ENCODE data around the gene ABTB2.

Gene ABTB2

DNA sequence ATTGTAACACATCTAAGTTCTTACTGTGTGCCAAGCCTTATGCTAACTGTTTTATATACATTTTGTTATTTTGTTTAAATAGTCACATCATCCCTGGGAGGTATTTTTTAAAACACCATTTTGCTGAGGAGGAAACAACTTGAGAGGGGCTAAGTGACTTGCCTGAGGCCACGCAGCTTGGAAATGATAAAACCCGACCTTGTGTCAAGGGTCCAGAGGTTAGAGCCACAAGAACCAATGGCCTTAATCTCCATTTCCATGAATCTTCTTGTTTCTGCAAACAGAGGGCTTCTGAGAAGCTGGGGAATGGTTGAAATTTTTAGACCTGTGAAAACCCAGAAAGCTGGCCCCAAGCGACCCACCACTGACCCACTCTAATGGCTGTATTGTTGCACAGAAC, 16.7 kb downstream of the ABTB2 start:
- DNase-seq, result no peak

DNA sequence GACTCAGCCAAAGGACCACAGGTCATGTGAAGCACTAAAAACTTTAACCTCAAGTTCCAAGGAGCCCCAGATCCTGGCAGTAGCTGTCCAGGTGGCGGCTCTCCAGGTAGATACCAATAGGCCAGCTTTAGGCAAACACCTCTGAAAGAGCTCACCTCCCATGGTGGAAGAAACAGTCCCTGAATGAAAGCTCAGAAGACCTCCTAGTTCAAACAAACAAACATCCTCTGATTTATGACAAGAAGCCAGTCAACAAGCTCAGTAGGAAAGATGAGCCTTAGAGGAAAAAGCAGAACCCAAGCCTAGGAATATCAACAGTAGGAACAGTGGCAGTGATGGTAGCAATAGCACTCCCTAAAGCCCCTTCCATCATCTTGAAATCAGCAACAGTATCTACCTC, 17.2 kb downstream of the ABTB2 start:
- no peak for DNase-seq

DNA sequence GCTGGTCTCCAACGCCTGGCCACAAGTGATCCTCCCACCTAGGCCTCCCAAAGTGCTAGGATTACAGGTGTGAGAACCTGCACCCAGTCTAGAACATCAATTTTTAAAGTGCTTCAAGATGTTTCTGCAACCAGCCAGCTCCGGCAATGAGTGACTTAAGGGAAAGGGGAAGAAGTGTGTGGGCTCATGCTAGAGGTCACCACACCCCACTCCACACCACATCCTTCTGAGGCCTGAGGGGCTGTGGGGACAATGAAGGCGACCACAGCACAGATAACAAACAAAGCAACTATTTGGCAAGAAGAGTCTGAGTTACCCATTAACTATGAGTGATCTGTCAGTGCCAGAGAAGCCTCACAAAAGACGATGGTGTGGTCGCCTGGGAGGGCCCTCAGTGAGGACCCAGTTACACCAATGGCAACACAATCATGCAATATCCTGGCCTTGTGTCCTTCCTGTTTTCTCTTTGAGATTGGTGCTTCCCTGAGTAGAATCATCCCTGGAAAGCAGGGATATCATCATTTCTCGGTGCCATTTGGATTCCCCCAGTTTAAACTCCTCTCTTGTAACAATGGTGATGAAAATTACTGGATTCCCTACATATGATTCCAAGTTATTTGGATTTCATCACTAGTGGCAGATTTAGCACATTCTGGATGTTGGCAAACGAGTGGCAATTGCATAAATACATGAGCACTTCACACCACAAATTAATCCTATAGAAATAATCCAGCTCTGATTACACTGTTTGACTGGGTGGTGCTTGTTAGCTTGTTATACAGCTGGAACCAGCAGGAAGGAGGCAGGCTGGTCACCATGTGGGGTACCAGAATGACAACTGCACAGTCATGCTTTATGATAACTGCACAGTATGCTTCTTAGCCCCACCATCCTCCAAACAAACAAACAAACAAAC, 18.4 kb downstream of the ABTB2 start:
- no peak for DNase-seq

DNA sequence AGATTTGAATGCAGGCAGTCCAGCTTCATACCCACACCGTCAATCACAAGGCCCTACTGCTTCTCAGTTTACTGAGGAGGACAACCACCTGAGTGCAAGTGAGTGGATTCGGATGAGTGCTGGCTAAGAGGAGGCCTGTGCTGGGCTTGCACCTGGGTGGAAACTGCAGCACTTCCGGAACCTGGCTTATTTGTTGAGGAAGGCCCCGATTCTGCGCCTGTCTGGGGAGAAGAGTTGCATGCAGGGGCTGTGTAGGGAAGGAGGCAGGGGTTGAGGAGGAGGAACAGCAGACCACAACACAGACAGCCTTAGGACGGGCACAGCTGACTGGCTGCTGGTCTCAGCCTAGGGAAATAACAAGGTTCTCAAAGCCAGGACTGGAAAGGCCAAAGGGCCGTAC, 20.8 kb downstream of the ABTB2 start:
- no peak for DNase-seq

DNA sequence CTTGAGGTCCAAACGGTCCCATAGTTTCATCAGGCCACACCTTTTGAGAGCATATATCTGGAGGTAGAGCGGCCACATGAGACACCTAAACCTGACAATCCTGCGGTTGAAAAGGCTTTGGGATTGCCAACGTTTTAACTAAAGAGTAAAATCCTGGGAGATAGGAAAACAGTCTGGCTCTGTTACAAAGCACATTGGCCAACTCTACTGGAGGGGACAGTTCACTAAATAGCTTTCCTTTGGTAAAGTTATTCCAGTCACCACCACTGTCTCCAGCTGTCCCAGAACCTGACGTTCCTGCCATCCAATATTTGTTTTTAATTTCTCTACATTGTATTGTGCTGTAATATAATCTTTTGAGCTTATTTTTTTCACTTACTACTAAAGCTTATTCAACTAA, 22.0 kb downstream of the ABTB2 start:
- DNase-seq, result no peak

DNA sequence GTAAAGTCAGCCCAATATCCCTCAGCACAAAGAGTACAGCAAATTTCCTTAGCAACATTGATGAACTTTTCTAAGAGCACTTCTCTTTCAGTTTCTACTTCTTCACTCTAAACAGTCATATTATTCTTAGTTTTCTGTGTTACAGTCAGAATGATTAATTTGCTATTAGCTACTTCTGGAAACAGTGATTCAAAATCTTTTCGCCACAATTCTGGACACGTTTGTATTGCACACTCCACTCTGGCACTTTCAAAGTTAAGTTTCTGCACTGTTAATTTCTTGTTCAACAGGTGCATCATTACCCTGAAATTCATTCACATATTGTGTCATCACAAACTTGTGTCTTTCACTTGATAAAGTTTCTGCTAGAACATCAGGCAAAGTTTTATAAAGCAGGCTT, 22.5 kb downstream of the ABTB2 start:
- no peak for DNase-seq

DNA sequence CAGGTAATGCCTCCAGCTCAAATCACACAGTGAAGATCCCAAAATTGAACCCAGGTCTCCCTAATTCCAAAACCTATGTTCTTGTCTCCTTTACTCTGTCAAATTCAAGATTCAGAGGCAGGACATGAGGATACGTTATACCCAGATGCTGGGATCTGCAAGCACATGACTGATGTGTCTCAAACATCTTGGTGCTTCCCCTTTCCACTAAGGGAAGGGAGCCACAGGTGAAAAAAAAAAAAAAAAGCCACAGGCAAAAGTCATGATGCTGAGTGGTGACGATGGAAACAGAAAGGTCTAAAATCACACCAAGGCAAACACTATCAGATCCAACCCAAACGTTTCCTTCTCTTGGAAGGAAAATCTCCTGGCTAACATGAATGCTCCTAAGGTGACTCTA, 24.0 kb downstream of the ABTB2 start:
- DNase-seq, result no peak

DNA sequence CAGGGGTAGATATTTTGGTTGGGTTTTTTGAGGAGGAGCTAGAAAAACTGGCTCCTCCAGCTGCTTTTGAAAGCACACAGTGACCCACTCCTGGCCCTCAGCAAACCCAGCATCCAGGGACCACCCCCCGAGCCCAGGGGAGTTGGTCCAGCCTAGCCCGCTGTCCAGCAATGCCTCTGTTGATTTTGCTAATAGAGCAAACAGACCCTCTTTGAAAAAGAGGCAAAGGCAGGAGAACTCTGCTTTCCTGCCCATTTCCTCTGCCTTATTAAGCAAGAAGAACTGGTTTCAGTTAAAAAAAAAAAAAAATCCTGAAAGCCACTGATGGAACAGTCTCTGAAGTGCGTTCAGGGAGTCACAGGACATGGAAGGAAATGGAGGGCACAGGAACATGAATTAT, 25.3 kb downstream of the ABTB2 start:
- no peak for DNase-seq

DNA sequence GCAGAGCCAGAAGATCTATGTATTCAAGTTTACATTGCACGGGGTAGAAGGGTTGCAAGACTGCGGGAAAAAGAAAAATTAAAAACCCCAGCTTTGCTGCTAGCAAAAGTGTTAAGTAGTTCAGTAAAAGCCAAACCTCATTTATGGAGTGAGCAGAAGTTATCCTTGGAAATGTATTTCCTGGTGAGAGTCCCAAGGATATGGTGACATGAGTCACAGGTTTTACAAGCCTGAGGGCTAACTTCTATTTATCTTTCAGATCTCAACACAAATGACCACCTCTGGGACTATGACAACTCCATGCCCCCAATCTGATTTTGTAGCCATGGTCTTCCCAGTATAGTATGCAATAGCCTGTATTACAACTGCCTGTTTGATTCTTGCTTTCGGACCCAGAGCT, 26.1 kb downstream of the ABTB2 start:
- DNase-seq, result no peak

DNA sequence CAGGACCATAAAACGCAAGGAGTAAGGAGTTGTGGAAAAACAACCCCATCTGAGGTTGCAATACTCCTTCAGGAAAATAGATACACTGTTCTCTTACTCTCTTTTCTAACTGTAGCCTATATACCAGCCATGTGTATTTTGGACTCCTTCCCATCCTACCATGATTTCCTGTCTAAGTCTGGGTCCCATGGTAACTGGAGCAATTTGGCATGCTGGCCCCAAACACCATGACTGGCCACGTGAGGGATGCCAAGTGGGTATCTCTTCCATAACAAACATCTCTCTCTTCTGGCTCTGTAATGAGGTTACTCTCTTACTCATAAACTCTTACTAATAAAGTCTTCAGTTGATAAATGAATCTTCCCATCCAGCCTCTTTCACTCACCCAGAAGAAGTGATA, 26.5 kb downstream of the ABTB2 start:
- peak; percentile 65 for DNase-seq

DNA sequence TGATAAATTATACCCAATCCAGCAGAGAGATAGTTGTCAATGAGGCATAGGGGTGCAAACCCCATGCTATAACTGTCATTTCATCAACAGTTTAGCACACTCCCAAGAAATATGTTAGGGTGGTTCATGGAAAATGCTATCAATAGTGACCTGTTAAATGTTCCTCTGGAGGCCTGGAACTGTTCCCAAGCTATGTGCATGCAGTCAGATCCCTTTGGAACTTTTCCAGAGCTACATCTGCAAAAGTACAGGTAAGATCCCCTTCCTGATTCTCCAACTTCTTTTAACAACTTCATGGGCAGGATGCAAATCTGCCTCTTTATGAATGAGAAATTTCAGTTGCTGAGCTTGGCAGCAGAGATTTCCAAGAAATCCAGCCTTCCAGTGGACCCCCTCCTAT, 27.2 kb downstream of the ABTB2 start:
- DNase-seq, result no peak

DNA sequence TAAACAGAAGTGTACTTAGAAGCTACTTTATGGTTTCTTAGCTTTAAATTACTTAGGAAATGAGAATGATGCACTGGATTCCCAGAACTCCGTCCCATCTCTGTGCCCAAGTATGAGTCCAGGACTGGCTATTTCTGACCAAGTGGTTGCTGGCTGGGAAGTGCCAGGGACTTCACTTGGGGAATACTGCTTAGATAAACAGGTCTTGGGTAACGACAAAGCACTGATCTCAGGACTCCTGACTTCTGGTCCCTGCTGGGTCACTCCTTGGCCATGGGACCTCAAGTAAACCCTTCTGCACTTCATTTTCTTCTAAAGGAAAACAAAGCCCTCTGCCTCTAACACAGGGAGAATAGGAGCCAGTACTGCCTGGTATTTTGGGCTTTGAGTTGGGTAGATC, 27.9 kb downstream of the ABTB2 start:
- DNase-seq, result no peak

DNA sequence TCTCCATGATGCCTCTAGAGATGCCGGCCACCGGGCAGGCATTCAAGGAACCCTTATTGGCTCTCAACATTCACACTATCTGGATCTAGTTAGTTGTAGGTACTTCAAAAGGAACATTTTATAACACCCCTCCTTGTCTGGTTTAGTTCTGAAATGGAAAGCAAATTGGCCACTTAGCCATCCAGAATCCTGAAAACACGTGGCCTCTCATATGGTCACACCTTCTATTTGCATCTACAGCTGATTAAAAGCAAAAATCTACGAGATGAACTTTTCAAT, 29.2 kb downstream of the ABTB2 start:
- DNase-seq, result no peak

DNA sequence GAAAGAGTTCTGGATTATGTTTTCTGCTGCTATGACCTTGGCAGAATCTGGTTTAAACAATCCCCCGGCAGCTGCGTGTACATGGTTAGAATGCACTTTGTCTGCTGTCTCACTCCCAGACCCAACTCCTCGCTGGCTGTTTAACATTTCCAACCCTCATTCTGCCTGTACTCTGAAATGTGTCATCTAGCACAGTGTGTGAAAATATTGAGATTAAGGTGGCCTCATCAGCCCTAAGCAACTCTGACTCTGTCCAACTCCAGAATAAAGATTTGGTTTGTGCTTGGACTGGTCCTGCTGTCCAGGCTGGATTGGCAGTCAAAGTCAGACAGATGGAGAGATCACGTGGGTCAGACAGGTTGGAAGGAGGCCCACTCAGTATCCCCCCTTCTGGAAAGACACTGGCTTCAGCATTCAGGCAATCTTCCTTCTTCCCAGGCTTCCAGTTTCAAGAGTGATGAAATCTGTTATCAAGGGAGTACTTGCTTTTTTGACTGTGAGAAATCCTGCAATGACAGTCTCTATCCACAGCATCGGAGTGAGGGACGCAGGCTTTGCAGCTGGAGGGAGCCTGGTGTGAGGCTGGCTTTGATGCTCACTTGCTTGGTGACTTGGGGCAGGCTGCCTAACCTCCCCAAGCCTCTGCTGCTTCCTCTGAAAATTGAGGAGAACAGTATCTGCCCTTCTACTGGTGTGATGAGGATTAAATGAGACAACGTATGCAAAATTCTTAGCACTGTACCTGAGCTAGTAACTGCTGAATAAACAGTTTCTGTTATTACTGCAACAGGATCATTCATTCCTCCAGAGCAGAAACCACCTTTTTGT, 29.8 kb downstream of the ABTB2 start:
- peak; percentile 41 for DNase-seq

DNA sequence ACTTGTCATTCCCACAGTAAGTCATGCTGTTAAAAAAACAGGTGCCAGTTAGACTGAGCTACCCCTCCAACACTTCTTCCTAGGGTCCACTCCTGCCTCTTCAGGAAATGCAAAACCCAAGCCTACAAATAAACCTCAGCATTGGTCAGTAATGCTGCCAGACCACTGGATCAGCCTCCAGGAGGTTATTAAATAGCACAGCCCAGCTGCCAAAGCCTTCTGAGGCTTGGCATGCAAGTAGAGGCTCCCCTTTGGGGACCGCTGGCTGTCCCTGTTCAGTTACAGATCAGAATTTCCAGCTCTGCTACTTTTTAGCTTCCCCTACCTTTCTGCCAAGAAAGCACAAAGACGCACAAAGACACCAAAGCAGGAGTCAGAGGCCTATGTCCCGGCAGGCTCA, 33.3 kb downstream of the ABTB2 start:
- no peak for DNase-seq

DNA sequence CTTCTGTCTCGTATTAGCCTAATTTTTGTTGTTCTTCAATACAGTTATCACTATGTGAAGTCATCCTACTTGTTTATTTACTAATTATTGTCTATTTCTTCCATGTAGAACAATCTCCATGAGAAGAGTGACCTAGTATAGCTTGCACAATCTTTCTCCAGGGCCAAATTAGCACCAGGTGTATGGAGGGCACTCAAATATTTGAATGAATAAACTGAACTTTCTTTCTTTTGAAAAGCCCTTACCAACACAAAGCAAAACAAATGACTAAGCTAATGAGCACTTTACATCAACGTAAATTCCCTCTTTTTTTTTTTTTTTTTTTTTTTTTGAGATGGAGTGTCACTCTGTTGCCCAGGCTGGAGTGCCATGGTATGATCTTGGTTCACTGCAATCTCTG, 34.2 kb downstream of the ABTB2 start:
- DNase-seq, result no peak

DNA sequence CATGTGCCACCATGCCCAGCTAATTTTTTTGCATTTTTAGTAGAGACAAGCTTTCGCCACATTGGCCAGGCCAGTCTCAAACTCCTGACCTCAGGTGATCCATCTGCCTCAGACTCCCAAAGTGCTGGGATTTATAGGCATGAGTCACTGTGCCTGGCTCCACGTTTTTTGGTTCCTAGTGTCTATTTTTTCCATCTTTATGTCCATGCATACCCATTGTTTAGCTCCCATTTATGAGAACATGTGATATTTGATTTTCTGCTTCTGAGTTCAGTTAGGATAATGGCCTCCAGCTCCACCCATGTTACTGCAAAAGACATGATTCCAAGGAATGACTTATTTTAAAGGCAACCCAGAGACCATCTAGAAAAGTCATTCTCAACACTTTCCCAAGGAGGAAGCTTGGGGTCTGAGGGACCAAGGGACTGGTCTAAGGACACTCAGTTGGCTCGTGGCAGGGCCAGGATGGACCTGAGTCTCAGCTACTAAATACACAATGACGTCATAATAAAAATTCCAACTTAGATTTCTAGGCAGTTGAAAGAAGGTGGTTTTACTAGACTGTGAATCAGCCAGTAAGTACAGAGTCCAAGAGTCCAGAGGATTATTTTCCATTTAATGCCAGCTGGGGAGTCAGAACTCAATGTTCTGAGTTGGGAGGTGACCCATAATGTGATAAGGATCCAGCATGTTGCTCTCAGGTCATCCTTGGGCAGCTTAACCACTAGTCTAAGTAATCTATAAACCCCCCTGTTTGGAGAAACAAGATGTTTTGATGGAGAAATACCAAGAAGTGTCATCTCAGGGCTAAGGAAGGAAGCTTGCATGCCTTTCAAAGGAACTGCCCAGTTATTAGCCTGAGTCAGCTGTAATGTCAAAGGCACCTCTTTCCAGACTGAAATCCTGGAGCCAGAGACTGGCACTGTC, 39.4 kb downstream of the ABTB2 start:
- peak; percentile 31 for DNase-seq

DNA sequence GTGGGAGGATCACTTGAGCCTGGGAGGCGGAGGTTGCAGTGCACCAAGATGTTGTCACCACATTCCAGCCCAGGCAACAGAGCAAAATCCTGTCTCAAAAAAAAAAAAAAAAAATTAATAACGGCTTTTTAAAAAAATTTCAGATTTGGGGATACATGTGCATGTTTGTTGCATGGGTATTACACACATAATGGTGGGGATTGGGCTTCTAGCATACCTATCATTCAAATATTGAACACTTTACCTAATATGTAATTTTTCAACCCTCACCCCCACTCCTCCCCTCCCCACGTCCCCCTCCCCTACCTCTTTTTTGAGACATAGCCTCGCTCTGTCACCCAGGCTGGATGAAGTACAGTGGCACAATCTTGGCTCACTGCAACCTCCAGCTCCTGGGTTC, 40.1 kb downstream of the ABTB2 start:
- DNase-seq, result no peak

DNA sequence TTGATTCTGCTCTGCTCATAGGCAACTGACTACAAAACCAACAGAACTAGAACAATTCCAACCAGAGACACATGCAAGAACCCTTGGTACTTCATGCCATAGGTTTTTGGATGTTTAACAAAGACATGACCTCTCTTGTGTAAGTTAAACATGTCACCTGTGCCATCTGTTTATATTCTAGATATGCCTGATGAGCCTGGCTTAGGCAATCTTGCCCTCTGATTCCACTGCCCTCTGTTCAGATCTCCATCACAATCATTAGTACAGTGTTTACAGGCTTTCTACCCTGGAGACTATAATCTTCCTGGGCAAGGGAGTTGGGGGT, 40.8 kb downstream of the ABTB2 start:
- DNase-seq, result no peak

DNA sequence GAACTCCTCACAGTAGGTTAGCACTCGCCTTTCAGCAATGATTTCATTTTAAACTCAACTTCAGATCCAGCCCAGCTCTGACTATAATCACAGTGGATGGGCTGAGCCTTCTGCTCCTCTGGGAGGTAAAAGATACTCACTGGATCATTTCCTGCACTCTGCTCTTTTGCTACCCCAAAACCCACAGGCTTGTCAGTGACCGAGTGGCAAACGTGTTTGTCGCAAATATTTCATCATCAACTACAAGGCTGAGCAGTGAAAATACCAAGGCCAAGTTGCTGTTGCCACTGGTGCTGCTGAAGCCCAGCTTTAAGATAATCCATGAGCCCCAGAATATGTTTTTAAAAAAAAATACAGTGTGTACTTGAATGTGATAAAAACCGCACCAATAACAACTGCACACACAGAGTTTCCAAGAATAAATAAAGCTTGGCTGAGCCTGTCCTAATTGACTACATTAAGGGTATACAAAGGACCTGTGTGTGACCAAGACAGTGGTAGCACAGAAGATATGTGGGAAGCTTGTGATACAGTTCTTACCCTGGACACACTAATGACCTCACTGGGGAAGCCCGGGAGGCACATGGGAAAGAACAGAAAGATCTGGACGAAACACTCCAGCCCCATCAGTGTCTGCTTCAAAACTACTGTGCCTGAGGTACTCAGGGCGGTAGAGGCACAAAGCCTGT, 41.3 kb downstream of the ABTB2 start:
- peak; percentile 35 for DNase-seq

DNA sequence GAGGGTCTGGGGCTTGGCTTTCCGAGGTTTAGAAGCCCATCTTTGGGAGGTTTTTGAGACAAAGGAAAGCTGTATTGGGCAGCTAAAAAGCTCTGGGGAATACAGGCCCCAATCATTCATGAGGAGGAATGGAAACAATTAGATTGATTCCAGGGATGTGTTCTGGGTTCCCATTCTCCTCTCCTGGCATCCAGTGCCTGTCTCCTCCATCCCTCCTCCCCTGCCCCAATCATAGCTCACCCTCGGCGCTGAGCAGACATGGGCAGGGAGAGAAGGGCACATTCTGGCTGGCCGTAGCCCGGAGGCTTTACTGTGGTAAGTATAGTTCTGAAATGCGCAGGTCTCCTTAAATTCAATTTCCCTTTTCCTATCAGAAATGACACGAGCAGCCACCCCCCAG, 42.4 kb downstream of the ABTB2 start:
- no peak for DNase-seq

DNA sequence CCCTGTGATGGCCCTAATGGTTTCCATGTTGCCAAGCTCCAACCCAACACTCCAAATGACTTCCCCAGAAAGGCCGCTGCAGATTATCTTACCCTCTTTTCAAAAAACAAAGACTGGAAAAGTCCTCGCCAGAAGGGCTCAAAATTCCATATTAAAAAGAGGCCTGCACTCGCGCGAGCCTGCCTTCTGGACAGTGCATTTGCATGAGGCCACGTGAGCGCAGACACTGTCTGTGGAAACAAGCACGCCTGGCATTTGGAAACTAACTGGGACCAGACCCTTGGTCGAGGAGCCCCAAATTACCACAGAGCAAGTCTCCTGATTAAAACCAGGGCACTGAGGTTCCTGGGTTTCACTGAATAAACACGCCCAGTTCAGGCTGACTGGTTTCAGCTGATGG, 42.9 kb downstream of the ABTB2 start:
- DNase-seq, result peak; percentile 56

DNA sequence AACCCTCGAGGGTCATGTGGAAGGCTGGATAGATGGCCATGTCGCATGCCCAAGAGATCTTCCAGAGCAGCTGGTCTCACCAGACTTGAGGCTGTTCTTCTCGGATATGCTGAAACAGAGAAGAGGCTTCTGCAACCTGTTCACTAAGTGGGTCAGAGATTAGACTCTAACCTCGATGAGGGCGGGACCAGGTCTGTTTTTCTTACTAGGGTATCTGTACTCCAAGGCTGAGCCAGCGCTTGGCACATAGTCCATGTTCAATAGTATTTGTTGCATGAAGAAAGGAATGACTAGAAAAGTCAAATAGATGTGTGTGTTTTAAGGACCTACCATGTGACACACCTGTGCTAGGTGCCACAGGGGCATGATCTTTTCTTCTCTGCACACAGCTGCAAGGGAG, 43.6 kb downstream of the ABTB2 start:
- no peak for DNase-seq
